Skin of body (tissue), 2 donors: ENCODE results near the gene GRIK5. TPM values are rescaled to one million over a fixed set of nuclear protein-coding genes. Genes with fewer than 3 reads are reported as not detected.

Source experiments
- DNase-seq: peaks from one replicate; lab custom pipeline; 2025; lab: John Stamatoyannopoulos, UW
- total RNA-seq: library from RNA; depleted of rRNA; stranded (reverse); fragments of >200 nt; gene quantifications from one replicate; pipeline ENCODE4 v1.2.3, GENCODE V29; 2014

GRIK5 gene
- total RNA-seq, 1 donor from 2014 or later, result 1.8 TPM

DNA sequence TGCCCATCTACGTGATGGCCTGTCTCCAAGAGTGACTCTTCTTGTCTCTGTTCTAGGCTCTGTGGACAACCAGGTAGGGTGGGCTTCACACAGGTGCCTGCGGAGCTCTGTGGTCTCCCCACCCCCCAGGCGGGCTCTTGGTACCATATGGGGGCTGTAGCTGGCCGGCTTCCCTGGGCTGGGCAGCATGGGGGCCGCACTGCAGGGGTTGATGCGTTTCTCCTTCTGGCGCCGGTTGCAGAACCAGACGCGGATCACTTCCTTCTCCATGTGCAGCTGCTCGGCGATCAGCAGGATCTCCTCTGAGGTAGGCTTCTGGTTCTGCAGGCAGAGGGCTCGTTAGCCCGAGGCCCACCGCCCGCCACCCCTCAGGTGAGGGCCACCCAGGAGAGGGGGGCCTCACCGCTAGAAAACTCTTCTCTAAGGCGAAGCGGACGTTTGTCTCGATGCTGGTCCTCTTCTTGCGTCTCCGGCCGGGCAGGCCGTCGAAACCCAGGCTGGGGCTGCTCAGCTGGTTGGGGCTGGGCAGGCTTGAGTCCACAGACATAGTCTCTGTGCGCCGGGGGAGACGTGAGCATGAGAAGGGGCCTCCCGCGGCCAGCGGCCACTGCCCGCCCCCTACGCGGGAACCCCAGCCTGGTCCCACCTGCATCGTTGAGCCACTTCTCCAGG is 25.3 kb upstream of the GRIK5 start:
- DNase-seq, result no peak

DNA sequence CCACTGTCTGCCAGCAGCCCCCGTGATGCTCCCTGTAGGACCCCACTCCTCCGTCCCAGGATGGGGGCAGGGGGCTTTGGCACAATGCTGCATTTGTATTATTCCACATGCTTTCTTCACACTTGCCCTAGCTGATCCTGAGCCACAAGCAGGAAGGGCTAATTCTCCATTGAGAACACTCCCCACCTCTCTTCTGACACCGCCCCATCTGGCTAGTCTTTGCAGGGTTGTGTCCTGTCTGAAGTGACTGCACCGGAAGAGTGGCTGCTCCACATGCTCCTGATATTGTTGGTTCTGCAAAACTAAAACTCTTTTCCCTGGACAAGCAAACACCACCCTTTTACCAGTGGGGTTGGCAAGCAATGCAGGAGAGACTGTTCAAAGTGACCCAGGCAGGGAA is 23.9 kb upstream of the GRIK5 start:
- DNase-seq, result no peak

DNA sequence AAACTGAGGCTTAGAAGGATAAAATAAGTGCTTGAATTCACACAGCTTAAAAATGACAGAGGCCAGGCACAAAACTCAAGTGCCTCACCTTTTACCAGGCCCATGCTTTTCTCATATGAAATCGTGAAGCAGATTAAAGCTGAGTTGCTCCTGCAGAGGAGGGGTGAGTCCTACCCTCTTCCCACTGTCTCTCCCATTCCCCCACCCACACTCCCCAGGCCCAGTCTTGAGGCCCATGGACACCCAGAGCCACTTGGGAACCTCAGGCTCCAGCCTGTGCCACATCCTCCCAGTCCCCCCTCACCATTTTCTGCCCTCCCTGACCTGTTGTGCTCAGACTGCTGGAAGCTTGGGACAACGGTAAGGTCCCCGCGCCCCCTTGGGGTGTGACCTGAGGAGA is 23.5 kb upstream of the GRIK5 start:
- no peak for DNase-seq

DNA sequence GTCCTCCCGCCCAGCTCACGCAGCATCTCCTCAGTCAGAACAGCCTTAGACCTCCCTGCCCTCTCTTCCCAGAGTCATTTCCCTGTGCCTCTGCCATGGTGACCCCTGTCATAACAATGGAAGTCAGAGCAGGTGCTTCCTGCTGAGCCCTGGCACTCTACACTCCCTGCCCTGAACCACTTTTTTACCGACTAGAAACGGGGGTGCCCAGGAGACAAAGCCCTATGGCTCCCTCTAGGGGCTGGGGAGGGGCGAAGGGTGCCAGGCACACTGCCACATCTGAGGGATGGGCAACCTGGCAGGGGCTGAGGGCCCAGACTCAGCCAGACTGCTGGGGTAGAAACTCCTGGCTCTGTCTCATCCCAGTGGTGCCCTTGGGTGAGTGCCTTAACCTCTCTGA is 22.3 kb upstream of the GRIK5 start:
- DNase-seq, result peak; percentile 15

DNA sequence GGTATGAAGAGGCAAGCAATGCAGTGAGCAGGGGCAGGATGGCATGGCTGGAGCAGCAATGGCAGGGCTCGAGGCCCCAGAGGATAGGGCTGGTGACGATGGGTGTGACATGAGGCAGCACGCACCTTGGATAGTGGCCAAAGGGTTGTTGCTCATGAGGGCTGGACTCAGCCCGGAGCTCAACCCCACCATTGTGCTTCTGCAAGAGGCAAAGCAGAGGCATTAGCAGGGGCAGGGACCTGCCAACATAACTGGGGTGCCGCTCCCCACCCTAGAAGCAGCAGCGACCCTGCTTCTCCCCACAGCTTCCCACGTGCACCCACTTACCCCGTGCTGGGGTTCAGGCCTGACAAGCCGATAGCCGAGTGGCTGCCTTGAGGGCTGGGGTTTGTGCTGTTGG is 21.7 kb upstream of the GRIK5 start:
- DNase-seq, result no peak

DNA sequence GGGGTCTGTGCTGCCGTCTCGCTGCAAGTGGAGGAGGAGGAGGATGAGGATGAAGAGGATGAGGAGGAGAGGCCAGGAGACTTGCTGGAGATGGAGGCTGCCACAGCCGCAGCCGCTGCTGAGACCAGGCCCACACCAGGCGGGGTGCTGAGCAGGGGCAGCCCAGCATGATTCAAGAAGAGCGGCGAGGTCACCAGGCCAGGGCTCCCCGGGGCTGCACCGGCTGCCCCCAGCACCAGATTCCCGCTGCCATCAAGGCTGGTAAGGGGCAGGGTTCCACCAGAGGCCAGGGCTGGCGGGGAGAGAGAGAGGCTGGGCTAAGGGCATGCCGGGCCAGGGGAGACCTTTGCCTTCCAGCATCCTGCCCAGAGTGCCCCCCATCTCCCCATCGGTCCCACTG is 21.3 kb upstream of the GRIK5 start:
- no peak for DNase-seq

DNA sequence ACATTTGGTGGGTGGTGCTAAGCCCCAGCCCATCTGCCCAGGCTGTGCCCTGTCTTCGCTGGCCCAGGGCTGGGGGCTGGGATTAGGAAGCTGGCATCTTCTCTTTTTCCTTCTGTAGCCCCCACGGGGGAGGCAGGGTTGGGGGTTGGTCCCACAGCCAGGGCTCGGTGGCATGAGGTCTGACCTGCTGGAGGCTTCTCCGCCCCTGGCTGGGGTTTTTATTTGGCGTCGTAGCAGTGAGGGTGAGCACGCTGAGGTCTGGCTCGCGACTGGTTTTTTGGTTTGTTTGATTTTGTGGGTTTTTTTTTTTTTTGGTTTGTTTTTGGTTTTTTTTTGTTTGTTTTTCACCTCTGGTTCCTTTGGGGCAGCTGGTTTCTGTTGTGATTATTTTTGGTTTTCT is 20.7 kb upstream of the GRIK5 start:
- DNase-seq, result no peak

DNA sequence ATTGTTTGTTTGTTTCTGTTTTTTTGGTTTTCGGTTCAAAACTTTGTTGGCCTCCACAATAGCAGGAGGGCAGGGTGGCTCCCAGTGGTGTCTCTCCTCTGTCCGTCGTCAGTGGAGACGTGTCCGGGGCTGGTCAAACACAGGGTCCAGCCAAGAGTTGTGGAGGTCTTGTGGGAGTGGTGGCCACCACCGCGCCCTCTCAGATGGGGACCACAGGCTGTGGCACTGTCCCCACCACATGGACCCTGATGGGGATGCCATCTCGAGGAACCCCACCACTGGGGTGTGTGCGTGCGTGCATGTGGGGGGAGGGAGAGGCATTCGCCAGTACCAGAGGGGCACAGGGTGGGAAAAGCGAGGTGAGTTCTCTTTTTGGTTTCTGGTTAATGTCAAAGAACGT is 19.8 kb upstream of the GRIK5 start:
- no peak for DNase-seq

DNA sequence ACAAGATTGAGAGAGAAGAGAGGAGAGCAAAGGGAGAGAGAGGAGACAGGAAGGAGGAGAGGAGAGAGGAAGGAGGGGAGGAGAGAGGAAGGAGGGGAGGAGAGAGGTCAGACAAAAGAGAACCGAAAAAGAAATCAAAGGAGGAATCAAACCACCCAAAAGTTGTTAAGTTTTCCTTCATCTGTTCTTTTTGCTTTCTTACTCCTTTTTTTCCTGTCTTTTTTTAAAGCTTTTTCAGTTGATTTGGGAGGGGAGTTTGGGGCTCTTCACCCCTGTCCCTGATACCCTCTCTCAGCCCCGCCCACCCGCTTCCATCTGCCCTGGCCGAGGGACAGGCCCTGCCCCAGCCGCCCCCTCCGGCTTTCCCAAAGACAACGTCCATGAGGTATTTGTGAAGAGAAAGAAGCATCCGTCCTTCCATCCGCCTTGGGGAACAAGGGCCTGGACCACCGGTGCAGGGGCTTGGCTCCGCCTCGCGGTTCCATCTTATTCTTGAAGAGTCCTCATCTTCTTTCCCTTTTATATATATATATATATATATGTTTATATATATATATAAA is 19.3 kb upstream of the GRIK5 start:
- DNase-seq, result no peak

DNA sequence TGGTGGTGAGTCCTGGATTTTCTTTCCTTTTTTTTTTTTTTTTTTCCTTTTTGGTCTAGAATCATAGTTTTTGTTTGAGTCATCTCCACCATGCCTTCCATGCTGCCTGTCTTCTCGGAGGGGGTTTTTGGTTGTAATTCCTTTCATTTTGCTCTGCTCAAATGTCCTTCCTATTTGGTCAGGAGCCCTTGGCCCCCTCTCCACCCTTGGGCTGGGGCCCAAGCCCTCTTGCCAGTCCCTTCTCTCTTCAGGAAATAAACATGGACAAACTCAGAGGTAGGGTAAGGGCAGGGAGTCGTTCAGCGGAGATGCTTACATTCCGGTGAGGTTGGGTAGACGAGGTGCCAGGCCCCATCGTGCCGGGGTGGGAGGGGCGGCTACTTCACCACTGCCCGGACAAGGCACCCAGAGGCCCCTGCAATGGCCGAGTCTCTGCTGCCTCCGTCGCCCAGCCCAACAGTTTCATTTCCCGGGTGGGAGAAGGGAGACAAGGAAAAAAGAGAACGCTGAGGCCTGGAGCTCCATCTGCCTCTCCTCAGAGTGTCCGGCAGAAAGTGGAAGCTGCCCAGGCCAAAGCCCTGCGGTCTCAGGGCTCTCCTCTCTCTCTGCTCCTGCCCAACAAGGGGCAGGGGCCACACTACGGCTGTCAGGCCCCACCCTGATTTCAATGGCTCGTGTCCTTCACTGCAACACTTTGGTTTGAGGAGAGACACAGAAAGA is 18.6 kb upstream of the GRIK5 start:
- DNase-seq, result no peak

DNA sequence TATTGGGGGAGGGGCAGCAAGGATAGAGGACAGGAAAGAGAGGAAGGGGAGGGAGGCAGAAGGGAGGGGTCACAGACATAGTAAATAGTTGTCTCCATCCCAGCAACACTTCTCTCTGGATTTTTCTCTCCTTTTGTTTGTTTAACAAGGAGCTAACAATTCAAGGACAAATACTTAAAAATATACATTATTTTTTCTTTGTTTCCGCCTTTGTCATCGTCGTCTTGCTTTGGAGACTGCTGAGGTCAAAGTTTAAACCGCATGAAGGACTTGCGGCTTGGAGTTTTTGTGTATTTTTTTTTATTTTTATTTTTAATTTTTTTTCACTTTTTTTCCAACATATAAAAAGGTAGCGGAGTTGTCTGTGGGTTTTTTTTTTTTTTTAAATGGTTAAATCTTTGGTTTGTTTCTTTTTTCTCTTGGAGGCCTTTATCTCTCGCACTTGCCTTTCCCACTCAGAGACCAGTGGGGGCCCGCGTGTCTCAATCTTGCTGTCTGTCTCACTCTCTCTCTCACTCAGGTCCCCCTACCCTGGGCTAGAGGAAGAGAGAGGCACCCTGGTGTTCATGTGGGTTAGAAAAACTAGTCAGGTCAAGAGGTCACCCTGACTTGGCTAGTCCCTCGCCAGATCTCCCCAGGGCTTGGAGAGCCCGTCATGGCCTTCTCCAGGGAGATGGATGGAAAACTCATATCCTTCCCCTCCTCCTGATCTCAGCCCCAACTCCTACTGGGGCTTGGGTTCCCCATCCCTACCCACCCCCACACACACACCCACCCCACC is 17.0 kb upstream of the GRIK5 start:
- no peak for DNase-seq

DNA sequence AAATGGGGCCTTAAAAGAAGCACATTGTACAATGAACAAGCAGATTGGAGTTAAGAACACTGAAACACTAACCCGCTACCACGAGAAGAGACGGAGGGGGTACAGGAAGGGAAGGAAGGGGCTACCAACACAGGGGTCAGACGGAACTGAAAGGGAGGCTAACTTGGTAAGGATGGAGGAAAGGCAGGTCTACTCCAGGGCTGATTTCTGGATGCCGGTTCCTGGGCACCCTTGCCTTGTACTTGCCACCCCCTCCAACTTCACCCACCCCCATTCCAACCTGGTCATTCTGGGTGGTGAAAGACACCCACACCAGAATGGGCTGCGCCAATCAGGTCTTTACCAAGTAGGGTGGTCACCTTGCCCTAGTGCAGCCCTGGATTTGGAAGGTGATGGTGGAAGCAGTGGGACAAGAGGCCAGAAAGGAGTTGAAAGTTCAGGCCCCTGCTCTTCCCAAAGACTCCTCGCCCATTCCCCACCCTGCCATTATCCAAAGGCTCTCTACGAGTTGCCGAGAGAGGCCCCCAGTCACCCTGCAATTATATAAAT is 16.3 kb upstream of the GRIK5 start:
- DNase-seq, result no peak

DNA sequence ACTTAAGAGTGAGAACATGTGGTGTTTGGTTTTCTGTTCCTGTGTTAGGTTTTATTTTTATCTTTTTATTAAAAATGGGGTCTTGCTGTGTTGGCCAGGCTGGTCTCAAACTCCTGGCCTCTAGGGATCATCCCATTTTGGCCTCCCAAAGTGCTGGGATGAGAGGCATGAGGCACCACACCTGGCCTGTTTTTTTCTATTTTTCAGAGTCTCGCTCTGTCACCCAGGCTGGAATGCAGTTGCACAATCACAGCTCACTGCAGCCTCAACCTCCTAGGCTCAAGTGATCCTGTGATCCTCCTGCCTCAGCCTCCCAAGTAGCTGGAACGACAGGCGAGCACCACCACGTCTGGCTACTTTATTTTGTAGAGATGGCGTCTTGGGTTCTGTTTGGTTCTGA is 13.5 kb upstream of the GRIK5 start:
- no peak for DNase-seq

DNA sequence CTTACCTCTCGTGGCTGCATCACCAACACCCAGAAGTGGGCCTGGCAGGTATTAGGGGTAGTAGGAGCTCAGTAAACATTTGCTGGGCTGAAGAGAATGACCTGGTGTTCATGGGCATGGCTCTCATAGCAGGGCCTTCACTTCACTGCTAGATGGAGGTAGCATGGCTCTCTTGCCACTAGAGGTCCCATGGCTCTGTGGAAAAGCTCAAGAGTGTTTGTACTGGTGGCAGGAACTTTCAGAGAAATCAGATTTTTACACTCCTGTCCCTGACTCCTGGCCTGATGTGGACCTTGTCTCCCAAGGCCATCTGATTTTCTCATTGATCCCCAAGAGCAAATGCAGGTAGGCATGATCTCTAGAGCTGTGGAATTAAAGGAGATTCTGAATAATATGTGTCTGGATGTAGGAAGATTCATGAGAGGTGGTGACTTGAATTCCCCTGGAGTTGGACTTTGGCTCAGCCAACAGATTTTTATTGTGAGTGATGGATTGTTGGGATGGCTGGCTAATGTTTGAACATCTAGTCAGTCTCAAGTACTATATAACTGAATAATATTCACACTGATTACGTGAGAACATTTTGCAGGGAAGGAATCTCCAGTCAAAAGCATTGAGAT is 11.7 kb upstream of the GRIK5 start:
- DNase-seq, result no peak

DNA sequence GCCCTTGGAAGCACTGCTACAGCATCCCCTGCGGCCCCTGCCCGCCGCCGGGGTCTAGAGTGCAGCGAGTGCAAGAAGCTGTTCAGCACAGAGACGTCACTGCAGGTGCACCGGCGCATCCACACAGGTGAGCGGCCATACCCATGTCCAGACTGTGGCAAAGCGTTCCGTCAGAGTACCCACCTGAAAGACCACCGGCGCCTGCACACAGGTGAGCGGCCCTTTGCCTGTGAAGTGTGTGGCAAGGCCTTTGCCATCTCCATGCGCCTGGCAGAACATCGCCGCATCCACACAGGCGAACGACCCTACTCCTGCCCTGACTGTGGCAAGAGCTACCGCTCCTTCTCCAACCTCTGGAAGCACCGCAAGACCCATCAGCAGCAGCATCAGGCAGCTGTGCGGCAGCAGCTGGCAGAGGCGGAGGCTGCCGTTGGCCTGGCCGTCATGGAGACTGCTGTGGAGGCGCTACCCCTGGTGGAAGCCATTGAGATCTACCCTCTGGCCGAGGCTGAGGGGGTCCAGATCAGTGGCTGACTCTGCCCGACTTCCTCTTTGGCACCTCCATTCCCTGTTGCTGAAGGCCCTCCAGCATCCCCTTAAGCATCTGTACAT is 10.9 kb upstream of the GRIK5 start:
- DNase-seq, result no peak

DNA sequence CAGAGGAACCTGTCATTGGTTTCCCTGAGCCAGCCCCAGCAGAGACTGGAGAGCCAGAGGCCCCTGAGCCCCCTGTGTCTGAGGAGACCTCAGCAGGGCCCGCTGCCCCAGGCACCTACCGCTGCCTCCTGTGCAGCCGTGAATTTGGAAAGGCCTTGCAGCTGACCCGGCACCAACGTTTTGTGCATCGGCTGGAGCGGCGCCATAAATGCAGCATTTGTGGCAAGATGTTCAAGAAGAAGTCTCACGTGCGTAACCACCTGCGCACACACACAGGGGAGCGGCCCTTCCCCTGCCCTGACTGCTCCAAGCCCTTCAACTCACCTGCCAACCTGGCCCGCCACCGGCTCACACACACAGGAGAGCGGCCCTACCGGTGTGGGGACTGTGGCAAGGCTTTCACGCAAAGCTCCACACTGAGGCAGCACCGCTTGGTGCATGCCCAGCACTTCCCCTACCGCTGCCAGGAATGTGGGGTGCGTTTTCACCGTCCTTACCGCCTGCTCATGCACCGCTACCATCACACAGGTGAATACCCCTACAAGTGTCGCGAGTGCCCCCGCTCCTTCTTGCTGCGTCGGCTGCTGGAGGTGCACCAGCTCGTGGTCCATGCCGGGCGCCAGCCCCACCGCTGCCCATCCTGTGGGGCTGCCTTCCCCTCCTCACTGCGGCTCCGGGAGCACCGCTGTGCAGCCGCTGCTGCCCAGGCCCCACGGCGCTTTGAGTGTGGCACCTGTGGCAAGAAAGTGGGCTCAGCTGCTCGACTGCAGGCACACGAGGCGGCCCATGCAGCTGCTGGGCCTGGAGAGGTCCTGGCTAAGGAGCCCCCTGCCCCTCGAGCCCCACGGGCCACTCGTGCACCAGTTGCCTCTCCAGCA is 10.1 kb upstream of the GRIK5 start:
- DNase-seq, result no peak

DNA sequence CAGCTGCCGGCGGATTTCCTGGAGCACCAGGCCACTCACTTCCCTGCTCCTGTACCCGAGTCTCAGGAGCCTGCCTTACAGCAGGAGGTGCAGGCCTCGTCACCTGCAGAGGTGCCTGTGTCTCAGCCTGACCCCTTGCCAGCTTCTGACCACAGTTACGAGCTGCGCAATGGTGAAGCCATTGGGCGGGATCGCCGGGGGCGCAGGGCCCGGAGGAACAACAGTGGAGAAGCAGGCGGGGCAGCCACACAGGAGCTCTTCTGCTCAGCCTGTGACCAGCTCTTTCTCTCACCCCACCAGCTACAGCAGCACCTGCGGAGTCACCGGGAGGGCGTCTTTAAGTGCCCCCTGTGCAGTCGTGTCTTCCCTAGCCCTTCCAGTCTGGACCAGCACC is 9.3 kb upstream of the GRIK5 start:
- DNase-seq, result no peak

DNA sequence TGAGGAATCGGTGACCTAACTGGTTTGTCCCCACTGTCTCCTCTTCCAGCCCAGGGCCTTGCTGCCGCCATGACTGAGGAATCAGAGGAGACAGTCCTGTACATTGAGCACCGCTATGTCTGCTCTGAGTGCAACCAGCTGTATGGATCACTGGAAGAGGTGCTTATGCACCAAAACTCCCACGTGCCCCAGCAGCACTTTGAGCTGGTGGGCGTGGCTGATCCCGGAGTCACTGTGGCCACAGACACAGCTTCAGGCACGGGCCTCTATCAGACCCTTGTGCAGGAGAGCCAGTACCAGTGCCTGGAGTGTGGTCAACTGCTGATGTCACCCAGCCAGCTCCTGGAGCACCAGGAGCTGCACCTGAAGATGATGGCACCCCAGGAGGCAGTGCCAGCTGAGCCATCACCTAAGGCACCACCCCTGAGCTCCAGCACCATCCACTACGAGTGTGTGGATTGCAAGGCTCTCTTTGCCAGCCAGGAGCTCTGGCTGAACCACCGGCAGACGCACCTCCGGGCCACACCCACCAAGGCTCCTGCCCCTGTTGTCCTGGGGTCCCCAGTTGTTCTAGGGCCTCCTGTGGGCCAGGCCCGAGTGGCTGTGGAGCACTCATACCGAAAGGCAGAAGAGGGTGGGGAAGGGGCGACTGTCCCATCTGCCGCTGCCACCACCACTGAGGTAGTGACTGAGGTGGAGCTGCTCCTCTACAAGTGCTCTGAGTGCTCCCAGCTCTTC is 8.7 kb upstream of the GRIK5 start:
- DNase-seq, result no peak

DNA sequence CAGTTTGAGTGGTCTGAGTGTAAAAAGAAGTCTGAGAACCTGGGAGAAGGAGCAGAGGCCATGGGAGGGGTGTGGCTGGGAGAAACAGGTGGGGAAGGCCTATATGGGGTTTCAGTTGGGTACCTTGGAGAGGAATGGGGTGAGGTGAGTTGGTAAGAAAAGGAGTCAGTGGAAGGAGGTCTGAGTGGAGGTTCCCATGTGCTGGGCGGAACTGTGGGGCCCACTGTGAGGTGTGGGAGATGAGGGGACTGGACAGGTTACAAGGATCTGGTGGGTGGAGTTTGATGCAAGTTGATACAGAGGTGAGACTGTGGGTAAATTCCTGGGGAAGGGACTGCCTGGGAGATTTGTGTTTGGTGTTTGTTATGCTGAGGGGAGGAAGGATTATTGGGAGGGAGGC is 8.1 kb upstream of the GRIK5 start:
- DNase-seq, result no peak
